RWPE1 (cell line): ENCODE data around the gene PSMD9.
"Not testable (repeated sequence)": the region's sequence is repeated elsewhere in the genome, so short reads cannot be mapped to it uniquely, and the experiment has no call there.

ENCODE experiments used
- CTCF ChIA-PET: fragments of 350-600 bp; sonication (Branson Sonifier 250); formaldehyde crosslinking; extraction: SDS; loops from one replicate; lab custom pipeline; 2021; lab: Yijun Ruan, JAX
- POLR2A ChIA-PET: fragments of 400-600 bp; formaldehyde crosslinking; extraction: SDS; loops from one replicate; lab custom pipeline; 2020; ENCODE audit warnings: antibody characterized with exemption; ENCODE audit not compliant: low non-redundant PET; lab: Yijun Ruan, JAX
- DNase-seq: peaks from one replicate; pipeline ENCODE4 v3.0.0; 2012; ENCODE audit warnings: low spot score
- H3K27ac ChIP-seq: fragments of 450-650 bp; 2 replicates; pipeline ENCODE4 v1.5.1; 2017
- CTCF ChIP-seq: fragments of 450-650 bp; conservative IDR thresholded peaks from 2 replicates; pipeline ENCODE4 v1.5.1; 2017; ENCODE audit warnings: low read depth, mild to moderate bottlenecking

The PSMD9 gene

GRCh38 chr12:121860257-121860656 is 28.3 kb upstream of the PSMD9 start:
- CTCF ChIA-PET, result interaction anchor here (0.6 kb wide), 2 partner anchors 18 to 28 kb away, joined by 3 read pairs; partner anchors contain the start of gene PSMD9
- TF ChIP-seq CTCF, result no peak
- peak overlapping the region; percentile 79 for H3K27ac ChIP-seq
- no peak for DNase-seq
- POLR2A ChIA-PET, result no interaction called here

GRCh38 chr12:121860699-121861098 is 27.9 kb upstream of the PSMD9 start:
- H3K27ac ChIP-seq, result peak overlapping the region; percentile 79
- CTCF ChIA-PET, result interaction anchor here (0.6 kb wide), 2 partner anchors 28 to 1102 kb away, joined by 3 read pairs; partner anchors contain the start of gene PSMD9
- POLR2A ChIA-PET, DNase-seq: not testable (repeated sequence)

- DNase-seq, result no peak
- CTCF ChIA-PET, result interaction anchor here (0.6 to 0.7 kb wide), 3 partner anchors 23 to 1103 kb away, joined by 3 to 4 read pairs (median 4); partner anchors contain the start of gene RHOF
- POLR2A ChIA-PET, result interaction anchor here (0.6 kb wide), 1 partner anchor 1689 kb away, joined by 5 read pairs; no protein-coding TSS in a partner anchor
- TF ChIP-seq CTCF, result no peak
- no peak overlapping the region for H3K27ac ChIP-seq
These were observed 26.8 kb upstream of the PSMD9 start for GRCh38 chr12:121861636-121862254.

GRCh38 chr12:121866331-121866730 is 22.3 kb upstream of the PSMD9 start:
- no peak for TF ChIP-seq CTCF
- ChIA-PET CTCF (interaction anchor here (0.6 kb wide), 1 partner anchor 57 kb away, joined by 4 read pairs; no protein-coding TSS in a partner anchor), POLR2A (no interaction called here)
- no peak overlapping the region for H3K27ac ChIP-seq
- DNase-seq, result no peak

- H3K27ac ChIP-seq, CTCF ChIA-PET, DNase-seq, POLR2A ChIA-PET: not testable (repeated sequence)
These were observed 19.4 kb upstream of the PSMD9 start for GRCh38 chr12:121869229-121869628.

- no peak overlapping the region for H3K27ac ChIP-seq
- POLR2A ChIA-PET, result interaction anchor here (1.2 kb wide), 1 partner anchor 9 kb away, joined by 6 read pairs; no protein-coding TSS in a partner anchor
- CTCF ChIA-PET, result interaction anchor here (0.7 kb wide), 1 partner anchor 16 kb away, joined by 5 read pairs; no protein-coding TSS in a partner anchor
- TF ChIP-seq CTCF, result no peak
- no peak for DNase-seq
These were observed 17.1 kb upstream of the PSMD9 start for GRCh38 chr12:121871467-121871866.

GRCh38 chr12:121872546-121873215 is 15.9 kb upstream of the PSMD9 start:
- no peak for TF ChIP-seq CTCF
- ChIA-PET CTCF (interaction anchor here (0.7 to 1.1 kb wide), 2 partner anchors 16 to 94 kb away, joined by 3 to 4 read pairs; partner anchors contain the start of gene PSMD9), POLR2A (no interaction called here)
- DNase-seq, result peak; percentile 42
- H3K27ac ChIP-seq, result peak overlapping the region; percentile 66
